Gastroesophageal sphincter (tissue), 4 donors: ENCODE data around the gene TCAIM. TPM values are rescaled to one million over a fixed set of nuclear protein-coding genes. Genes with fewer than 3 reads are reported as not detected.
"Not testable (repeated sequence)": the region's sequence is repeated elsewhere in the genome, so short reads cannot be mapped to it uniquely, and the experiment has no call there.

Experiments
- ATAC-seq: fragments of 150-250 bp; one replicate; pipeline ENCODE4 v1.9.1; 2016; ENCODE audit warnings: mild to moderate bottlenecking, moderate library complexity
- H3K27ac ChIP-seq, 4 donors: fragments of 200-600 bp; sonication (generic) in 3 of 4; 1 replicate in 3 of 4; 2 replicates in 1 of 4; pipeline ENCODE4 v1.5.1; 2016 to 2019
- H3K27me3 ChIP-seq: fragments of 200-600 bp; sonication (generic); one replicate; pipeline ENCODE4 v1.5.1; 2019
- H3K36me3 ChIP-seq, 2 donors: fragments of 200-600 bp; sonication (generic); one replicate each; pipeline ENCODE4 v1.5.1; 2019; ENCODE audit warnings: control low read depth in 1 of 2
- H3K4me1 ChIP-seq, 3 donors: fragments of 200-600 bp; sonication (generic); 1 replicate in 2 of 3; 2 replicates in 1 of 3; pipeline ENCODE4 v1.5.1; 2016 to 2019; ENCODE audit warnings: control low read depth in 2 of 3
- H3K4me3 ChIP-seq, 2 donors: fragments of 200-600 bp; sonication (generic); one replicate each; pipeline ENCODE4 v1.5.1; 2019; ENCODE audit warnings: mild to moderate bottlenecking in 1 of 2, moderate library complexity in 1 of 2
- H3K9me3 ChIP-seq, 3 donors: fragments of 200-600 bp; sonication (generic); one replicate each; pipeline ENCODE4 v1.5.1; 2017 to 2019; ENCODE audit warnings: control low read depth in 2 of 3
- CTCF ChIP-seq, 4 experiments: fragments of 200-600 bp in 2 of 4; fragments of 450-650 bp in 2 of 4; sonication (generic) in 1 of 4; IDR thresholded peaks; one replicate each; pipeline ENCODE4 v1.5.1; 2017 to 2019; ENCODE audit warnings: antibody characterized with exemption in 4 of 4, mild to moderate bottlenecking in 2 of 4, moderate library complexity in 2 of 4
- EP300 ChIP-seq: sonication (generic); formaldehyde crosslinking; IDR thresholded peaks from one replicate; pipeline ENCODE4 v1.6.1; 2017; ENCODE audit warnings: antibody characterized with exemption, mild to moderate bottlenecking
- POLR2A ChIP-seq, 2 donors: fragments of 450-650 bp; IDR thresholded peaks; one replicate each; pipeline ENCODE4 v1.6.1; 2017; ENCODE audit warnings: antibody characterized with exemption in 2 of 2, mild to moderate bottlenecking in 2 of 2, moderate library complexity in 1 of 2
- POLR2AphosphoS5 ChIP-seq: sonication (generic); formaldehyde crosslinking; IDR thresholded peaks from one replicate; pipeline ENCODE4 v1.6.1; 2017; ENCODE audit warnings: antibody characterized with exemption
- WGBS, 2 donors: methylation state at CpG; one replicate each; pipeline ENCODE4 v1.1.5; 2018; ENCODE audit warnings: low coverage in 1 of 2; 5-methylcytosine and 5-hydroxymethylcytosine counted together
- total RNA-seq, 4 donors: library from RNA; depleted of rRNA; stranded (reverse); fragments of >200 nt; gene quantifications; one replicate each; pipeline ENCODE4 v1.1.0, GENCODE V29; 2016

TCAIM gene
- total RNA-seq, 4 donors from 2014 or later, result 25.8 to 56.2 (median 45.9) TPM

- Histone ChIP-seq H3K4me3 (no peak overlapping the region), H3K9me3 (peaks cover 0 to 13% (median 0%) of the 10 kb centered on the region in 3 donors), H3K27ac (no peak overlapping the region), H3K36me3 (peaks cover 0 to 12% of the 10 kb centered on the region in 2 donors), H3K4me1 (no peaks in the 10 kb centered on the region), H3K27me3 (no peaks in the 10 kb centered on the region)
- TF ChIP-seq CTCF (IDR thresholded peaks at IDR 0.05), result no peak
- no peak for TF ChIP-seq POLR2AphosphoS5
- TF ChIP-seq POLR2A (IDR thresholded peaks at IDR 0.05), result no peak
- no peak for TF ChIP-seq EP300
- no peak for ATAC-seq
- no CpG with 5 or more reads among the region's 7 CpGs for WGBS, 2 donors
Measured at GRCh38 chr3:44387404-44387803, 48.8 kb downstream of the TCAIM start.

- Histone ChIP-seq H3K27me3 (no peaks in the 10 kb centered on the region), H3K4me3 (no peak overlapping the region), H3K4me1 (no peaks in the 10 kb centered on the region), H3K9me3 (peaks cover 0 to under 1% (median 0%) of the 10 kb centered on the region in 3 donors), H3K36me3 (peaks cover 0 to 32% of the 10 kb centered on the region in 2 donors), H3K27ac (no peak overlapping the region)
- TF ChIP-seq CTCF (IDR thresholded peaks at IDR 0.05) (no peak), EP300 (no peak), POLR2A (IDR thresholded peaks at IDR 0.05) (no peak), POLR2AphosphoS5 (no peak)
- 100% methylated on average over 1 of the region's 1 CpG for WGBS, 2 donors
- no peak for ATAC-seq
Measured at GRCh38 chr3:44392489-44392888, 53.9 kb downstream of the TCAIM start.

GRCh38 chr3:44395714-44396113, 57.1 kb downstream of the TCAIM start:
- 89 to 100% methylated on average over 5 to 8 of the region's 9 CpGs for WGBS, 2 donors
- no peak for ATAC-seq

GRCh38 chr3:44396200-44397171, 57.9 kb downstream of the TCAIM start:
- TF ChIP-seq EP300 (no peak), CTCF (IDR thresholded peaks at IDR 0.05) (no peak), POLR2A (IDR thresholded peaks at IDR 0.05) (no peak), POLR2AphosphoS5 (no peak)
- no peak overlapping the region for H3K27ac ChIP-seq
- WGBS, 2 donors, result 86 to 89% methylated on average over 6 to 9 of the region's 9 CpGs

More at GRCh38 chr3:44395714-44396113, 57.1 kb downstream of the TCAIM start:
- H3K9me3 ChIP-seq, result no peaks in the 10 kb centered on the region
- H3K36me3 ChIP-seq, result peaks cover 0 to 35% of the 10 kb centered on the region in 2 donors
- H3K27me3 ChIP-seq, result no peaks in the 10 kb centered on the region
- H3K27ac ChIP-seq, result no peak overlapping the region
- H3K4me1 ChIP-seq, result no peaks in the 10 kb centered on the region
- no peak overlapping the region for H3K4me3 ChIP-seq
- TF ChIP-seq POLR2AphosphoS5, result no peak
- TF ChIP-seq EP300, result no peak

GRCh38 chr3:44398271-44398670, 59.7 kb downstream of the TCAIM start:
- ATAC-seq, result not testable (repeated sequence)
- H3K36me3 ChIP-seq, result peaks cover 0 to 49% of the 10 kb centered on the region in 2 donors

More at GRCh38 chr3:44396200-44397171, 57.9 kb downstream of the TCAIM start:
- no peaks in the 10 kb centered on the region for H3K27me3 ChIP-seq
- ATAC-seq, result no peak
- H3K4me1 ChIP-seq, result no peaks in the 10 kb centered on the region
- peaks cover 0 to 43% of the 10 kb centered on the region in 2 donors for H3K36me3 ChIP-seq
- no peak overlapping the region for H3K4me3 ChIP-seq
- no peaks in the 10 kb centered on the region for H3K9me3 ChIP-seq

More at GRCh38 chr3:44398271-44398670, 59.7 kb downstream of the TCAIM start:
- H3K4me3 ChIP-seq, H3K4me1 ChIP-seq, H3K27me3 ChIP-seq, H3K9me3 ChIP-seq, H3K27ac ChIP-seq: not testable (repeated sequence)
- WGBS, 2 donors, result 92 to 96% methylated on average over 6 to 8 of the region's 8 CpGs
